Activated naive CD8-positive, alpha-beta T cell treated with anti-CD3 and anti-CD28 coated beads for 36 hours (primary cell): ENCODE data around the gene SCYGR3. TPM values are rescaled to one million over a fixed set of nuclear protein-coding genes. Genes with fewer than 3 reads are reported as not detected.

ENCODE experiments used
- total RNA-seq, 2 experiments: library from RNA; stranded (reverse); gene quantifications; one replicate each; pipeline ENCODE4 v1.2.3, GENCODE V29; 2021

SCYGR3 gene
- total RNA-seq, 2 experiments from 2014 or later: not detected

Other genes with a start within 250 kb of the SCYGR3 start
- not detected for gene TM4SF20, start 235.5 kb downstream of the SCYGR3 start, total RNA-seq
- not detected for gene SCYGR1, start 226.9 kb downstream of the SCYGR3 start, total RNA-seq
- 100 to 1,000 TPM; 151 to 162 TPM for gene AGFG1, start 142.7 kb downstream of the SCYGR3 start, total RNA-seq
- not detected for gene SCYGR2, start 15.9 kb downstream of the SCYGR3 start, total RNA-seq
- not detected for gene SCYGR4, start 2.7 kb upstream of the SCYGR3 start, total RNA-seq
- not detected for gene SCYGR5, start 52.0 kb upstream of the SCYGR3 start, total RNA-seq
- gene SLC19A3, start 103.2 kb upstream of the SCYGR3 start, total RNA-seq: not detected
- not detected for gene SCYGR6, start 109.9 kb upstream of the SCYGR3 start, total RNA-seq
- gene SCYGR7, start 113.5 kb upstream of the SCYGR3 start, total RNA-seq: not detected
- gene SCYGR8, start 131.1 kb upstream of the SCYGR3 start, total RNA-seq: not detected
- gene CCL20, start 199.0 kb upstream of the SCYGR3 start, total RNA-seq: 1 to 10 TPM; 3.1 to 4.4 TPM